HFFc6 (cell line): ENCODE results near the gene UMAD1. TPM values are rescaled to one million over a fixed set of nuclear protein-coding genes. Genes with fewer than 3 reads are reported as not detected.

Experiments used
- DNase-seq: peaks from one replicate; pipeline ENCODE4 v3.0.0-alpha.2; 2018
- H3K27ac Mint-ChIP-seq: 2 replicates; pipeline ENCODE4 v1.8.0; 2020; ENCODE audit warnings: mild to moderate bottlenecking, mixed read lengths
- H3K27me3 Mint-ChIP-seq: 2 replicates; pipeline ENCODE4 v1.8.0; 2021; ENCODE audit warnings: mild to moderate bottlenecking, moderate library complexity, mixed read lengths; ENCODE audit not compliant: insufficient read depth
- H3K36me3 Mint-ChIP-seq: 2 replicates; pipeline ENCODE4 v1.8.0; 2021; ENCODE audit warnings: low read depth, mixed read lengths
- H3K4me1 Mint-ChIP-seq: 2 replicates; pipeline ENCODE4 v1.8.0; 2020; ENCODE audit warnings: low read depth, mixed read lengths
- H3K4me3 Mint-ChIP-seq: 2 replicates; pipeline ENCODE4 v1.8.0; 2020; ENCODE audit warnings: mild to moderate bottlenecking, moderate library complexity, mixed read lengths
- H3K9me3 Mint-ChIP-seq: 2 replicates; pipeline ENCODE4 v1.8.0; 2020; ENCODE audit warnings: mild to moderate bottlenecking, mixed read lengths
- total RNA-seq, 6 experiments: library from RNA; stranded (reverse); fragmentation: NEBNext Ultra II Directional; extraction: Animal tissue kit (Norgen Biotek cat#: 25700); gene quantifications; 2 replicates in 1 of 6; 3 replicates in 5 of 6; pipeline ENCODE4 v1.2.3, GENCODE V29; 2021
- TF ChIP-seq, protein P1 (sequence below): fragments of 200-600 bp; sonication (generic); IDR thresholded peaks from 2 replicates; pipeline ENCODE4 v1.5.0; 2021; ENCODE audit warnings: antibody characterized with exemption, mild to moderate bottlenecking

UMAD1 gene
- total RNA-seq, 6 experiments from 2014 or later = 11.6 to 14.6 (median 12.1) TPM

DNA sequence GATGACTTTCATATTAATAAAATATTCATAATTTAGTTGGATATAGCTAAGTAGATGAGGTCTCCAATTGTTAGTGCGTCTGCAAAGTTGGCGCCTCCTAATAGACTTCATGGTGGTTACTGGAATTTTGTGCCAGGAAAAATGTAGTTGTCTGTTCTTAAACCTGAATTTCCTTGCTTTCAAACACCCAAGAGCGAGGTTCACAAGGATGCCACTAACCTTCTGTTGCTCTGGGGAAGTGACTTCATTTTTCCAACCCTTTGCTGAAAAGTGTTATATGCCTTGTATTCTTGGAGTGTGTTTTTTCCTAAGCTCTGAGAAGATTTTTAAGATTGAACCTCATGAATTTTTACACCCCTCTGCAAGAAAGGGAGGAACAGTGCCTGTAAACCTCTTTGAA is 229.1 kb downstream of the UMAD1 start:
- H3K27me3 Mint-ChIP-seq = no peaks in the 10 kb centered on the region
- TF ChIP-seq, protein P1, sequence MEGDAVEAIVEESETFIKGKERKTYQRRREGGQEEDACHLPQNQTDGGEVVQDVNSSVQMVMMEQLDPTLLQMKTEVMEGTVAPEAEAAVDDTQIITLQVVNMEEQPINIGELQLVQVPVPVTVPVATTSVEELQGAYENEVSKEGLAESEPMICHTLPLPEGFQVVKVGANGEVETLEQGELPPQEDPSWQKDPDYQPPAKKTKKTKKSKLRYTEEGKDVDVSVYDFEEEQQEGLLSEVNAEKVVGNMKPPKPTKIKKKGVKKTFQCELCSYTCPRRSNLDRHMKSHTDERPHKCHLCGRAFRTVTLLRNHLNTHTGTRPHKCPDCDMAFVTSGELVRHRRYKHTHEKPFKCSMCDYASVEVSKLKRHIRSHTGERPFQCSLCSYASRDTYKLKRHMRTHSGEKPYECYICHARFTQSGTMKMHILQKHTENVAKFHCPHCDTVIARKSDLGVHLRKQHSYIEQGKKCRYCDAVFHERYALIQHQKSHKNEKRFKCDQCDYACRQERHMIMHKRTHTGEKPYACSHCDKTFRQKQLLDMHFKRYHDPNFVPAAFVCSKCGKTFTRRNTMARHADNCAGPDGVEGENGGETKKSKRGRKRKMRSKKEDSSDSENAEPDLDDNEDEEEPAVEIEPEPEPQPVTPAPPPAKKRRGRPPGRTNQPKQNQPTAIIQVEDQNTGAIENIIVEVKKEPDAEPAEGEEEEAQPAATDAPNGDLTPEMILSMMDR = no peak
- DNase-seq = no peak
- H3K9me3 Mint-ChIP-seq = no peaks in the 10 kb centered on the region
- H3K27ac Mint-ChIP-seq = no peak overlapping the region
- no peaks in the 10 kb centered on the region for H3K36me3 Mint-ChIP-seq
- H3K4me3 Mint-ChIP-seq = no peak overlapping the region
- no peaks in the 10 kb centered on the region for H3K4me1 Mint-ChIP-seq

DNA sequence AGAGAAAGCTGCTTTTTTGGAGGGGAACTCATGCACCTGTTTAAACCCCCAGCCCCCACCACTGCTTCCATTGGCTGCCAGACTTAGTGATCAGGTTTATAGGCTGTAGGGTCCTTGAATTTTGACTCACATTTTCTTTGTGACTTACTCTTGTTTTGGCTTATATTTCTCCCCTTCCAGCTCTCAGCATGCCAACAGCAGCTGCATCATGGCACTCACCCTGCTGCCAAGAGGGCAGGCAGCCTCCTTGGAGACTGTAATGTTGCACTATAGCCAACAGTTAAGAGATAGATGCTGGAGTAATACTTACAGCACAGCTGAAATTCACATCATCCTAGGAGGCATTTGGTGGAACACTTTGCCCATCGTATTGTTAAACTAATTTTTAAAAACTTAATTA is 230.0 kb downstream of the UMAD1 start:
- Mint-ChIP-seq H3K4me3 (no peak overlapping the region), H3K4me1 (no peaks in the 10 kb centered on the region), H3K27ac (no peak overlapping the region), H3K27me3 (no peaks in the 10 kb centered on the region; the same call in 1 of the 2 replicates), H3K9me3 (no peaks in the 10 kb centered on the region), H3K36me3 (no peaks in the 10 kb centered on the region; the same call in 1 of the 2 replicates)
- DNase-seq = no peak
- TF ChIP-seq, protein P1 = no peak

DNA sequence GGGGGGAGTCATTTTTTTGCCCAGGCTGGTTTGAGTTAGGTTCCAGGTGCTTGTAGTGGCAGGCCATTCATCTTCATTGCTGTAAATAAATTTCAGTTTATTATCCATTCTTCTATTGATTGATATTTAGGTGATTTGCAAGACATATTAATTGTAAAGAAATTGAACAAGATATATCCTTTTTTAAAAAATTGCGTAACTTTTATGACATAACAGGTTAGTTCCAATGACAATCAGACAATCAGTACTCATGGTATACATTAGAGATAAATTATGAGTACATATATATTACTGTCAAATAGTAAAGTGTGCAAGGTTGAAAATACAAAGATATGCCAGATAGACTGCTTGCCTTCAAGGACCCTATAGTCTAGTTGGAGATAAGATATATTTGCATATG is 235.9 kb downstream of the UMAD1 start:
- no peaks in the 10 kb centered on the region for H3K9me3 Mint-ChIP-seq
- DNase-seq = no peak
- H3K36me3 Mint-ChIP-seq = no peaks in the 10 kb centered on the region; the same call in 1 of the 2 replicates
- no peak overlapping the region for H3K4me3 Mint-ChIP-seq
- H3K4me1 Mint-ChIP-seq = no peaks in the 10 kb centered on the region
- TF ChIP-seq, protein P1 = no peak
- no peak overlapping the region for H3K27ac Mint-ChIP-seq
- H3K27me3 Mint-ChIP-seq = no peaks in the 10 kb centered on the region; the same call in 1 of the 2 replicates

DNA sequence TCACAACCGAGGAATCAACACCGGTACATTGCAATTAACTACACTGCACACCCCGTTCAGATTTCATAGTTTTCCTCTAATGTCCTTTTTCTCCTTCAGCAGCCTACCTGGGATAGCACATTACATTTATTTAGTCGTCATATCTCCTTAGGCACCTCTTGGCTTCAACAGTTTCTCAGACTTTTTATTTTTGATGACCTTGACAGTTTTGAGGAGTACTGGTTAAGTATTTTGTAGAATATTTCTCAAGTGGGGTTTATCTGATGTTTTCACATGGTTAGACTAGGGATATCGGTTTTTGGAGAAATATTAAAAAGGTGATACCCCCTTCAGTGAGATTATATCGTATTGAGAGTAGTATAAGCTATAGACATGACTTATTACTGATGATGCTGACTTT is 241.0 kb downstream of the UMAD1 start:
- Mint-ChIP-seq H3K4me1 (no peaks in the 10 kb centered on the region), H3K4me3 (no peak overlapping the region), H3K27ac (no peak overlapping the region), H3K36me3 (no peaks in the 10 kb centered on the region), H3K9me3 (no peaks in the 10 kb centered on the region), H3K27me3 (no peaks in the 10 kb centered on the region)
- DNase-seq = no peak
- TF ChIP-seq, protein P1 = no peak

DNA sequence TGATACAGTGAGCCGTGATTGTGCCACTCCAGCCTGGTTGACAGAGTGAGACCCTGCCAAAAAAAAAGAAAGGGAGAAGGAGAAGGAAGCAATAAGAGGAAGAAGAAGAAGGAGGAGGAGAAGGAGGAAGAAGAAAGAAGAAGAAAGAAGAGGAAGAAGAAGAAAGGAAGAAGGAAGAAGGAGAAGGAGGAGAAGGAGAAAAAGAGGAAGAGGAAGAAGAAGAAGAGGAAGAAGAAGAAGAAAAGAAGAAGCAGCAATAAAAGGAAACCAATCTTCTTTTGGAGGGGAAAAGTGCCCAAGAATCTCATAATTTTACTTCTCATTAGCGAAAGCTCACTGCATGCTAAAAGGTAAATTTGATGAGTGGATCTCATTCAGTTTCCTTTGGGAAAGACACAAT is 242.3 kb downstream of the UMAD1 start:
- no peak overlapping the region for H3K27ac Mint-ChIP-seq
- no peak overlapping the region for H3K4me3 Mint-ChIP-seq
- H3K36me3 Mint-ChIP-seq = no peaks in the 10 kb centered on the region
- TF ChIP-seq, protein P1 = no peak
- H3K27me3 Mint-ChIP-seq = no peaks in the 10 kb centered on the region
- DNase-seq = no peak
- no peaks in the 10 kb centered on the region for H3K4me1 Mint-ChIP-seq
- no peaks in the 10 kb centered on the region for H3K9me3 Mint-ChIP-seq

DNA sequence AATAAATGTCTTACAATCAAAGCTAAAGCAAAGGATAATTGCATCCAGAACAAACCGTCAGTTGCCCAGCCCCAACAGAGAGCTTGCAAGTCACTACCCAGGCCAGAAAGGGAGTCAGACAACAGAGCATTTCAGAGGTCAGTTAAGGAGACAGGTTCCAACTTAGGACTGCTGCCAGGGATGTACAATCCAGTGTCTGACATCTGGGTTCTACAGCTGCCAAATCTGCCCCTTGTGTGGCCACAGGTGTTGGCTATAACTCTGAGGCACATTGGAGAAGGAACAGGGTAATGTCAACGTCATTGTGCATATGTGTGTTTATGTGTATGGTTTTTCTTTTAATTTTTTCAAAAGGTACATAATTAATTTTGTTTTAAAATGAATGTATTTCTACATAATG is 242.8 kb downstream of the UMAD1 start:
- H3K36me3 Mint-ChIP-seq = no peaks in the 10 kb centered on the region
- H3K27ac Mint-ChIP-seq = no peak overlapping the region
- no peak for DNase-seq
- H3K4me3 Mint-ChIP-seq = no peak overlapping the region
- H3K27me3 Mint-ChIP-seq = no peaks in the 10 kb centered on the region
- no peaks in the 10 kb centered on the region for H3K4me1 Mint-ChIP-seq
- TF ChIP-seq, protein P1 = no peak
- no peaks in the 10 kb centered on the region for H3K9me3 Mint-ChIP-seq
